HG02840 (cell line): Measurements from ENCODE around the gene PLEKHA8.
A peak's percentile ranks its signal among the peaks of the same experiment; 100 is the strongest.

ENCODE experiments used
- ATAC-seq: cut with Tn5 transposase; IDR thresholded peaks from one replicate; pipeline ENCODE4 v1.9.1; 2021; ENCODE audit warnings: mild to moderate bottlenecking, moderate library complexity, moderate number of reproducible peaks; ENCODE audit not compliant: unreplicated experiment, low FRiP score

PLEKHA8 gene, protein sequence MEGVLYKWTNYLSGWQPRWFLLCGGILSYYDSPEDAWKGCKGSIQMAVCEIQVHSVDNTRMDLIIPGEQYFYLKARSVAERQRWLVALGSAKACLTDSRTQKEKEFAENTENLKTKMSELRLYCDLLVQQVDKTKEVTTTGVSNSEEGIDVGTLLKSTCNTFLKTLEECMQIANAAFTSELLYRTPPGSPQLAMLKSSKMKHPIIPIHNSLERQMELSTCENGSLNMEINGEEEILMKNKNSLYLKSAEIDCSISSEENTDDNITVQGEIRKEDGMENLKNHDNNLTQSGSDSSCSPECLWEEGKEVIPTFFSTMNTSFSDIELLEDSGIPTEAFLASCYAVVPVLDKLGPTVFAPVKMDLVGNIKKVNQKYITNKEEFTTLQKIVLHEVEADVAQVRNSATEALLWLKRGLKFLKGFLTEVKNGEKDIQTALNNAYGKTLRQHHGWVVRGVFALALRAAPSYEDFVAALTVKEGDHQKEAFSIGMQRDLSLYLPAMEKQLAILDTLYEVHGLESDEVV

DNA sequence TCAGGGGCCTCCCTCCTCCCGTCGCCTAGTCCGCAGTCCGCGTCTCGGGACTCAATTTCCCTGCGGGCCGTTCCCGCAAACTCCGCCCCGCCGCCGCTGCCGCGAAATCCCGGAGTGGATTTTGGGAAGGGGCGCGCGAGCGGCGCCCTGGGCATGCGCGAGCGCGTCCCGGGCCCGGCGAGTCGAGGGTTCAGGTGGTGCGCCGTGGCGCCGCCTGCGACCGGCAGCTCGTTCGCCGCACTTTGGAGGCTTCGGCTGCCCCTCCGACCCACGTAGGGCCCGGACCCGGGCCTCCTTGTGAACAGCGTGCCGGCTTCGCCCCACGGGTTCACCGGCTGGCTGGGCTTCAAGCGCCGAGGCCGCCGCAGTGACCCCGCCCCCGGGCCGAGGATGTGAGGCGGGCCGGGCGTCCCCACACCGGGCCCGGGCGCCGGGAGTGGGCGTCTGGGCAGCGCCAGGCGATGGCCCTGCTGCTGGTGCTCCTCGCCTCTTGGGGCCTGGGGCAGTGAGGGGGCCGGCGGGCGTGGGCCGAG lies at the start of gene PLEKHA8:
PLEKHA8 (plus strand) TSS at position 197 of the 533 bp plus-strand sequence. CDS start 351 bp downstream, outside the sequence.
- ATAC-seq = peak; percentile 45

DNA sequence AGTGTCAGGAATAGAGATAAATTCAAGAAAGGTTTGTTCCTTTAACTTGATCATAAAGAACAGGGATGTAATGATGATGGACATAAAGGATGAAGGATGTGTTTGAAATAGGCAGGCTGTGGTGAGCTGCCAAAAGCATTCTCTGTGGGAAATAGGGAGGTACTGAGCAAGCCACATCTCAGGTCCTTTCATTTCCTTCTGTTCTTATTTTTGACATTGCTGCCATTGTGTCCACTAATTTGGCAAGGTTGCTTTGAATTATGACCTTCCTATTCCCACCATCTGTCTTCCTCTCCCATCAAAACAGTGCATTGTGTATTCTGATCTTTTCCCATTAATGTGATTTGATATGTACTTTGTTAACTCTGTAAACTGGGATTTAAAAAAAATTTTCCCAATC lies 48.1 kb upstream of the PLEKHA8 start:
- no peak for ATAC-seq

DNA sequence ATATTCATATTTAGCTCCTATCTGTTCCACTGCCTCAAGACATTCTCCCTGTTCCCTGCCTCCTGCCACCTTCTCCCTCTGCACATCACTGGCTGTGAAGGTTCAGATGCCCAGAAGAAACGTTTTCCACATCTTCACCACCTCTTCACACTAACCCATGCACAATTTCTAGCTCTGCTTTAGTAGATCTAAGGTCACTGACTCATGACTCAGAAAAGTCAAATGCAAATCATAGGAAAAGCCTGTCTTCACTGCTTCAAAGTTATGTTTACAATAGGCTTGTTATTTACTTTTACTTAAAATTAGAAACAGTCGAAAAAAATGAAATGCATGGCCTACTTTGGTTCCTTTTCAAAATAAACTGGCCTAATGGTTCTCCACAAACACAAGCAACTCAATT lies 41.1 kb upstream of the PLEKHA8 start:
- no peak for ATAC-seq

DNA sequence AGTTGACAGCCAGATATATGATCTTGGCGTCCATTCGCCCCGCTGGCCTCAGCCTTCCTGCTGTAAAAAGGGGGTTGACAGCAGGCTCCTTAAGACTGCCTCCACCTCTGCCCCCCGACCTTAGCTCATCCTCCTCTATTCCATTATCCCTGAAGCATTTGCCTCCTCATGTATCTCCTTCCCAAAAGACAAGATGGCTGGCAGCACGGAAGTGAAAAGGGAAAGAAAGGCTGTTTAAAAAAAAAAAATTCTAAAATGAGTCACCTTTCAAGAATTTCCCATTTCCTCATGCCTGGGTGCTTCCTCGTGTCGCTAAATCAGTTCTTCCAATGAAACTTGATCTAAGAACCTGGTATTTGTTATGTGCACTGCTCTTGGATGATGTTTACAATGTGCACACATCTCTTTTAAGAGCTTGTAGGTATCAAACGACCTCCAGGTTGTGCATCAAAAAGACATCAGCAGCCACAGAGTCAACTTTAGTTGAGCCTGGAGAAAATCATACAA lies 40.3 kb upstream of the PLEKHA8 start:
- no peak for ATAC-seq

DNA sequence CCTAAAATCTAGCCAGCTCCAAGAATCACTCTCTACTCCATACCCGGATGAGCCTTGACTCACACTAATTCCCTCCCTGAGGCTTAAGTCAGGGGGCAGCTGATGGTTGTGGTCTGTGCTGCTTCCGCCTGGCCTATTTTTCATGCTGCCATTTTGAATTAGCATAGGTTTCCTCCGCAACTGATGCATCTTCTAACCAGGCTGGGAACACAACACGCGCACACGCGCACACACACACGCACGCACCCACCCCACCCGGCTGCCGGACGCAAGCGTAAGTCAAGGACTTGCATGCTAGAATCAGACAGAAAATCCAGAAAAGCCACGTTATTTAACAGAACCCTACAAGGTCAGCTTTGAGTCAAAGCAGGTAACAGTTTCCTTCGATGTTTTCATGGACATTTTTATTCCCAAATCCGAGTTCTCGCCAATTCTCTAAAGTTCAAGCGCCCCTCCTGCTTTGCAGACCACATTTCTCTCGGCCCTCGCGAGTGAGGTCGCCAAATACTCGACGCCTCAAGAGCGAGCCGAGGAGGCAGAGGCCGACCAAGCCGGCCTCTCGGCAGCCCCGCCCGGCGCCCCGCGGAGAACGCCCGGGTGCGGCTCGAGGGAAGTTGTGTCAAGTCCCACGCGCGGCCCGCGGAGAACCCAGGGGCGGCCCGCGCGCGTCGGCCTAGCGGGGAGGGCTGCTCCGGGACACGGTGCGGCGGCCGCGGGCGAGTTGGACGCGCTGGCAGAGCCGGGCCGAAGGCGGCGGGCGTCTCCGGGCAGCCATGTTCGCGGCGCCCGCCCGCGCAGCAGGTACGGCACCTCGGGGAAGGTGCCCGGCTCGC lies 39.6 kb upstream of the PLEKHA8 start:
- peak; percentile 35 for ATAC-seq

DNA sequence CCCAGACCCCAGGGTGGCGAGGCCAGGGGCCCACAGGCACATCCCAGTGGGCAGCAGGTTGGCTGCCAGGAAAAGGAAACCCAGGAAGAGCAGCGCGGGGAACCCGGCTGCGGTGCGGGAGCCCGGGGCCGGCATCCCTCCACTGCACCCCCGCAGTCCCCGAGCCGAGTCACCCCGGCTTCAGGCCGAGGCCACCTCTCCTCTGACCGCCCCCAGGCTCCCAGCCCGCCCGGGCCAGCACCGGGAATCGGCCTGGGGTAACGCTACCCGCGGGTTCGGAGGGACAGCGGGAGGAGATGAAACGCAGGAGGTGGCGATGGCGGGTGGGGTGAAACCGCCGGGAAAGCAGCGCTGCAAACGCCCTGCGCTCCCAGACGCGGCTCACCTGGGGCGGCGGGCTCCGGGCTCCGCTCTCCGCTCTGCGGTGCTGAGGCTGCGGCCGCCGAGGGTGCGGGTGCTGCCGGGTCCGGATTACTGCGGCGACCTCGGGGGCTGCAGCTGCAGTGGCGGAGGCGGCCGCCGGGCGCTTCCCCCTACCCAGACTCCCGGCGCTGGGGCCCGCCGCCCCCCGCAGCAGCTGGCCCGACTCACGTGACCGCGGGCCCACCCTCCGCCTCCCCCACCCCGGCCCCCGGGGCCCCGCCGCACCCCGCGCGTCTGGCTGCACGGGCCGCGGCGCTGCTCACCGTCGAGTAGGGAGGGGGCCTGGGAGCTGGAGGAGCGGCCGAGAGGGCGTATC lies 38.8 kb upstream of the PLEKHA8 start, which contains the start of gene SCRN1:
SCRN1 (minus strand) TSS at position 545 of the 739 bp plus-strand sequence. CDS start 20,734 bp downstream, outside the sequence.
- peak; percentile 32 for ATAC-seq

DNA sequence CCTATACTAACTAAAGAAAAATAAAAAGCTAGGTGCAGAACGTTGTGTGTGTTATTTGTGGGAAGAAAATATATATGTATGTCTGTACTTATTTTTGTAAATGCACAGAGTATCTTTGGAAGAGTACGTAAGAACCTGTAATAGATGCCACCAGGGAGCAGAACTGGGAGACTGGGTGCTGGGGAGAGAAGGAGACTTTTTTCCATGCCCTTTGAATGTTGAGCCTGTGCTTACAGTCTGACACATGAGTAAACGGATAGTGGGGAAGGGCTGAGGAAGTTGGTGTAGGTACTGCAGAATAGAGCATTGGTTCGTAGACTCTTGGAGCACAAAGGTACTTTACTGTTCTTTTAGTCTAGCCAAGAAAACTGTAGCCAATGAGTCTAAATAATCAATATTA lies 37.3 kb upstream of the PLEKHA8 start:
- no peak for ATAC-seq

DNA sequence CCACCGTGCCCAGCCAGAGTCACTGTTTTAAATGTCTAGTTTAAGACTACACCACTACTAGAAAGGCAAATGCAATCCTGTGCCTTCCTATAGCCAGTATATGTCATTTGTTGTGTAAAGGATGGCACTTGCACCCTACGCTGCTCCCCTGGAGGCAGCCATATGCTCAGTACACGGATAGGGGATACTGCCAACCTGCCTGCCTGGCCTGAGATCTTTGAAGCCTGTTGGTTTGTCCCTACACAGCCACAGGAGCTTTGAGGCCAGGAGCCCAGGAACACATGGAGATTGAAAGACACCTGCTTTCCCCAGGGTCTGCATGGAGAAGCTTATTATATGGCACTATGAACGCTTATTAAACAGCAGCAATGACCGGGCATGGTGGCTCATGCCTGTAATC lies 36.3 kb upstream of the PLEKHA8 start:
- no peak for ATAC-seq

DNA sequence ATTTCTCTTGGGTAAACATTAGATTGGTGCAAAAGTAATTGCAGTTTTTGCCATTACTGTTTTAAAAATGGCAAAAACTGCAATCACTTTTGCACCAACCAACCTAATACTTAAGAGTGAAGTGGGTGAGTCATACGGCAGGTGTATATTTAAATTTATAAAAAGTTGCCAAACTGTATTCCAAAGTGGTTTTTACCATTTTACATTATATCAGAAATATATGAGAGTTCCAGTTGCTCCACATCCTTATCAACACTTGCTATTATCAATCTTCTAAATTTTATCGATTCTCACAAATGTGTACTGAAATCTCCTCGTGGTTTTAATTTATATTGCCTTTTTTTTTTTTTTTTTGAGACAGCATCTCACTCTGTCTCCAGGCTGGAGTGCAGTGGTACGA lies 35.1 kb upstream of the PLEKHA8 start:
- no peak for ATAC-seq

DNA sequence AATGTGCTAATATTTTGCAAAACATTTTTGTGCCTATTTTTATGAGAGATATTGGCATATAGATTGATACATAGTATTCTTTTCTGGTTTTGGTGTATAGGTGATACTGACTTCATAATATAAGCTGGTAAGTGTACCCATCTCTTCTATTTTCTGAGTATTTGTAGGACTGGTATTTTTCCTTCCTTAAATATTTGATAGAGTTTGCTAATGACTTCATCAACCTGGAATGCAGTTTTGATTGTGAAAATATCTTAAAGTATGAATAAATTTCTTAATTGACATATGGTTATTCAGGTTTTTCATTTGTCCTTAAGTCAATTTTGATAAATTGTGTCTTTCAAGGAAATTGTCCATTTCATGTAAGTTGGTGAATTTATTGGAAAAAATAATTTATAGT lies 32.6 kb upstream of the PLEKHA8 start:
- no peak for ATAC-seq

DNA sequence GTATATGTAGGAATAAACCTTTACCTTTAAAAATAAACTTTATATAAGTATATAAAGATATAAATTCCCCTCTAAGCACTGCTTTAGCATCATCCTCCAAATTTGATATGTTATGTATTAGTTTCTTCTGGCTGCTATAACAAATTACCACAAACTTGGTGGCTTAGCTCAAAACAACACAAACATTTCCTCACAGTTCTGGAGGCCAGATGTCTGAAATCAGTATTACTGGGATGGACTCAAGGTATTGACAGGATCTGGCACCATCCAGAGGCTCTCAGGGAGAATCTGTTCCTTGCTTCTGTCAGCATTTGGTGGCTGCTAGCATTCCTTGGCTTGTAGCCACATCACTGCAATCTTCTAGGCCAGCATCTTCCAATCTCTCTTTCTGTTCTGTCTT lies 31.9 kb upstream of the PLEKHA8 start:
- ATAC-seq = no peak

DNA sequence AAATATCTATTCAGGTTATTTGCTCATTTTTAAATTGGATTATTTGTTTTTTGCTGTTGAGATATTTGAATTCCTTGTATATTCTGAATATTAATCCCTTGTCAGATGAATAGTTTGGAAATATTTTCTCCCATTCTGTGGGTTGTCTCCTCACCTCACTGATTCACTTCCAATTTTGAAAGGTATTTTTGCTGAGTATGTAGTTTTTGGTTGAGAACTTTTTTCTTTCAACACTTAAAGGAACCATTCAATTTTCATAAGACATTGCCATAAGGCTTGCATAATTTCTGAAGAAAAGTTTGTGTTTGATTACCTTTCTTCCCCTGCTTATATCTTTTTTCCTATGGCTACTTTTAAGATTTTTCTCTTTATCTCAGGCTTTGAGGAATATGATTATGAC lies 29.7 kb upstream of the PLEKHA8 start:
- ATAC-seq = no peak

DNA sequence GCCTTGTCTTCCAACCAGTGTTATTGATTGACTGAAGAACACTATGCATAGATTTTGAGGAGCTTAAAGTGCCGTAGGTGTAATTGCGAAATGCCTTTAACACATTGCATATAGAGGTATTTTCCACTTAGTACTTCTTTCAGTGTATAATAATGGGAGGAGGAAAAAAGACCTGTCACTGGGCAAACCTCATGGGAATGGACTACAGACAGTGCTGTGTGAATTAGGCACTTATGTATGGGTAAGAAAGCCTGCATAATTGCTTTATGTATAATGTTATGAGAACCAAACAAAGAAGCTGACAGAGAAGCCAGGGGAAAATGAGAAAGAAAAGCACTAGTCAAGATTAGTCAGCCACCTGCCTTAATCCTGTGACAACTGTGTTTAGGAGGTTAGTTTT lies 26.2 kb upstream of the PLEKHA8 start:
- ATAC-seq = no peak

DNA sequence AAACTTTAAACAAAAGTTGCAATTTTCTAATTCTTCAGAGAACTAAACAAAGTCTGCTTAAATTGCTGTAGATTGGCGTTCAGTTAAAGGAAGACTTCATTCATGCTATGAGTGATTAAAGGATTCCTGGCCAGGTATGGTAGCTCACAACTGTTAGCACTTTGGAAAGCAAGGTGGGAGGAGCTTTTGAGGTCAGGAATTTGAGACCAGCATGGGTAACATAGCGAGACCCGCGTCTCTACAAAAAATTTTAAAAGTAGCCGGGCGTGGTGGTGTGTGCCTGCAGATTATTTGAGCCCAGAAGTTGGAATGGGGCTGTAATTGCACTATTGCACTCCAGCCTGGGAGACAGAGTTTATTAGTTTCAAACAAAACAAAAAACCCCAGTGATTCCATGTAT lies 25.1 kb upstream of the PLEKHA8 start:
- ATAC-seq = no peak

DNA sequence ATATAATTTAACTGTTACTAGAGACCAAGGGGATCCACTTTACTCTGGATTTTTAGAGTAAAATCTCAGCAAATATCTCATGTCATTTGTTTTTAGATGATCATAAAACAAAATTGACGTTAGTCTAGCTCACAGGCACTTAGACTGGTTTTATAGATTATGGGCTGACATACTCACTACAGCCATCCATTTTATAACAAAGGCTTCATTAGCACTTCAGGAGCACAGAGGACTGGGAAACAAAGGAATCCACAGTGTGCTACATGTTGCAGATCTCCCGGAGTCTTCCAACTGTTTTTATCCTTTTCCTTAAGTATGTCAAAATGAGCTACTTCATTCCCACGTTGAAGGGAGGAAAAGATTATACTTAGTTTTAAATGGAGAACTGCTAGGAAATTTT lies 22.7 kb upstream of the PLEKHA8 start:
- ATAC-seq = no peak

DNA sequence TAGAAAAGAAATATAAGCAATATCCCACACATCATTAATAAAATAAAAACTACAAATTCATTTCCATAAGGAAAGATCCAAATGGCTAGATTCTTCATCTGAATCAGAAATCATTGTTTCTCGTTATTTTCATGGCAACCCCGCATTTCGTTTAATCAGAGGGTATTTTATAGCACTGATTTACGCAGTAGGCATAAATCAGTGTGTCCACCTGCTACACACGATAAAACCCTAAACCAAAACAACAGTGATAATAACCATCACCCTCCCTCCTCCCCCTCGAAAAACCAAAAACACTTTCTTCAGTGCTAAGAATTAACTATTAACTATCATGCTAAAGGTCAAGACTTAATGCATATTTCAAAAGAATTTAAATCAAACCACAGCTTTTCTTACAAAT lies 18.2 kb upstream of the PLEKHA8 start:
- no peak for ATAC-seq

DNA sequence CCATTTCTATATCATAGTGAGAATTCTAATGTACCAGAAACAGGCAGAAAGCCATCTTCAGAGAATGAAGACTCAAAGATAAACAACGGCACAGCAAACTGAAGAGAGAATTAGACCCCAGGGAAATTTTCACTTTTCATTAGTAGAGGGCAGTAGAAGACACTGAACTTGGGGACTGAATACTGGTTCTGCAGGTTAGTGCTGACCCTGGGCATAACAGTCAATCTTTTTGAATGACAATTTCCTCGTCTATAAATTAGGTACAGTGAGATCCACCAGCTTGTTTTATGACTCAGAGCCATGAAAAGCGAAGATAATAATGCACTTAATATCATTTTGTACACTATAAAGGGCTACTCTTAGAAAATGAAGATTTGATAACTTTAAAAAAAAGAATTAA lies 15.5 kb upstream of the PLEKHA8 start:
- ATAC-seq = no peak

DNA sequence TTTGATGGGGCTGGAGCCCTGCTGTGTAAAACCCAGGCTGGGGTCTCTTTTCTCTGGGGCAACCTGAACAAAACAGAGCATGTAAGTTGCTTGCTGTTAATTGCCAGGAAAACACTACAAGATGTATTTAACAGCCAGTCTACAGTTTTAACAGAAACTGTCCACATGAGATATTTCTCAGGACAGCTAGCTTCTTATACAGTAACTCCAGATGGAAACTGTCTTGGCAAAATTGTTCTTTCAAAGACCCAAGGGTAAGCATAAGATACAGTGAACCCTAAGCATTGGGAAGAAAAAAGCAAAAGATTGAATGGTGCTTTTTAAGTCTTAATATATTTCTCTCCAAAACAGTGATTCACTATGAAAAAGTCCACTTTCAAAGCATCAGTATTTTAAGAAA lies 9.8 kb upstream of the PLEKHA8 start:
- no peak for ATAC-seq

DNA sequence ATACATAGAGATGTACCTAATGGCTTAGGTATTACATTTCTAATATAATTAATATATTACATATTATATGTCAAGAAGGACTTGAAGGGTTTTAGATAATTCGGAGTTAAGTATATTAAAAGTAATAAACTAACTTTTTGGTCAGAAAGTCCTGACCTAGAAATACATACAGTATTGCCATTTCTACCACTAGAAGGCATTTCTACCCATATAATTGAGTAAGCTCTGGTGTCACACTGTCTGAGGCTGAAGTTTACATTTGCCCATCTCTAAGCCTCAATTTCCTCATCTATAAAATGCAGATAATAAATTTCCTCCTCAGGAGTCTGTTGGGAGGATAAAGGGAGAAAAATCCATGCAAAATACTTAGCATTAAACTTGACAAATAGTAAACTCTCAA lies 8.8 kb upstream of the PLEKHA8 start:
- no peak for ATAC-seq

DNA sequence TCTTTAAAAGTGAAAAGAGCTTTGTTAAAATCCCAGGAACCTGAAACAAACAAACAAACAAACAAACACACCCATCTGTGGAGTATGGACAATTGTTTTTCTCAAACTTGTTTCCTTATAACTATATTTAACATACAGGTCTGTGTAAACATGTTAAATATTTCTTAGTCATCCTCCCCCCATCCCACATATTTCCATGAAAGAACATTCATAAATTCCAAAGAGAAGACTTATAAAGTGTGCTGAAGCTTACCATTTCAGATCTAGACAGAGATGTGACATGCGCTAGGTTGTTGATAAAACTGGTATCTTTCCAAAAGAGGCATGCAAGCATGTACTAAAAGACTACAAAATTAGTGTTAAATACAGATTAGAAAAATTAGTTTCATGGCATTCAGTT lies 8.3 kb upstream of the PLEKHA8 start:
- ATAC-seq = no peak
